HG03575 (cell line): ENCODE data around the gene EXD3.

Source experiments
- ATAC-seq: cut with Tn5 transposase; IDR thresholded peaks from one replicate; pipeline ENCODE4 v1.9.1; 2021; ENCODE audit not compliant: unreplicated experiment, insufficient number of reproducible peaks, low FRiP score; ENCODE audit errors: extremely low read depth

Gene EXD3

DNA sequence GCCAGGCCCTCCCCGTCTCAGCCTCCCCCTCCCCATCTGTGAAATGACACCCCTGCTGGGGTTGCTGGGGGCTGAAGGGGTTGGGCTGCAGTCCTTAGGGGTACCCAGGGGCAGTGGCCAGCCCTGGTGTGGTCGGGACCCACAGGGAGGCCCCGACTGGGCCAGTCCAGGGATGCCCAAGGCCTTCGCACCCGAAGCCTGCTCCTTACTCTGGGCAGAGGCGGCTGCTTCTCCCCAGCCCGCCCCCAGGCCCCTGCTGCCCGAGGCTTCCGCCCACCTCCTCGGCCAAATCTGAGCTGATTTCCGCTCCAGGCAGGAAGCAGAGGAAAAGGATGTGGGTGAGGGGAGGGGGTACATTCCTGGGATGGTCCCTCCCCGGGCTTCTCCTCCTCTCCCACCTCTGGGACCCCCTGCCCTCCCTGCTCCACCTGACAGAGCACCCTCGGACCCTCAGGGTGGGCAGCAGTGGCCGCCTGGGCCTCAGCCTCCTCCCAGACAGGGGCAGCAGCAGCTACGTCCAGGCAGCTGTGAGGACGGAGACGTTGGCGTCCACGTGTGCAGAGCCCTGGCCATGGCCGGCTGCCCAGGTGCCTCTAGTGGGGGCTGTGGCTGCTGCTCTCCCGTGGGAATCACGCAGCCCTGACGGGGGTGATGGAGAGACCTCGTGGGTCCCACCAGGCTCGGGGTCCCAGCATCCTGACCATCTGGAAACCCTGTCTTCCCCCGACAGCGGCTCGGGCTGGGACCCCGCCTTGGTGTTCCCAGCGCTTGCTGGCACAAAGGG is 116.7 kb downstream of the EXD3 start:
- no peak for ATAC-seq

DNA sequence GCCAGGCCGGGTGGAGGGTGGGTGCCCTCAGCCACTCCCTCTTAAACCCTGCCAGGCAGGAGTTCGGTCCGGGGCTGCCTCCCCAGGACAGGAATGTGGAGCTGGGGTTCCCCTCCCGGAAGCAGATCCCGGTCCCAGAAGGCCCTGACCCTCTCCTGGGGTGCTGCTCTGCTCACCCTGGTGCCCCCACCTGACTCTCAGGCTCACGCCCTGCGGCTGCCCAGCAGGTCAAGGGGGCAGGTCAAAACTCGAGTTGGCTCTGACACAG is 117.2 kb downstream of the EXD3 start:
- no peak for ATAC-seq

DNA sequence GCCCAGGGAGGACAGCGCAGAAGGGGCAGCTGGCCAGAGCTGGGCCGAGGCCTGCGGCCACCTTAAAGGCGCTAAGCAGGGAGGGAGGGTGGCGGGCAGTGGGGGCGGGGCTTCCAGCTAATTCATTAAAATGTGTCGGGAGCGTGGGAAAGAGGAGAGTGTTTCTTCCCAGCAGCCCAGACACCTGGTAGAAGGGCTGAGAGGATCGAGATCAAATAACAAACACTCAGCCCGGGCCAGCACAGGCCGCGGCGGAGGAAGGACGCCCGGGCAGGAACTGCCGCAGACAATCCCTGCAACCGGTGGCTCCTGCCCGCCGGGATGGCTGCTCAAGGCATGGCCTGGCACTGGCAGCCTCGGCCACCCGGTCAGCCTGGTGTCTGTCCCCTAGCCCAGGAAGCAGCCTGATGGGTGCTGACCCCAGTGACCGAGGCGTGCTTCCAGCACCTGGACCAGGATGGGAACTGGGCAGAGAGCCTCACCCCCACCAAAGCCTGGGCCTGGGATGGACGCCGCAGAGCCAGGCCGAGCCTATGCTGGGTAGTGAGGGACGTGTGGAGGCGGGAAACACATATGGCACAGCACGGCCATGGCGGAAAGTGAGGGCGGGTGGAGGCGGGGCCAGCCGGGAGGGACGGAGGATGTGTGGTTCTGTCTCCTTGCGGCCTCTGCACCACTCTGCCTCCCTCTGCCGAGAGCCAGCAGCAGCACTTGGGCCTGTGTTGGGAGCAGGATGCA is 117.7 kb downstream of the EXD3 start:
- no peak for ATAC-seq

DNA sequence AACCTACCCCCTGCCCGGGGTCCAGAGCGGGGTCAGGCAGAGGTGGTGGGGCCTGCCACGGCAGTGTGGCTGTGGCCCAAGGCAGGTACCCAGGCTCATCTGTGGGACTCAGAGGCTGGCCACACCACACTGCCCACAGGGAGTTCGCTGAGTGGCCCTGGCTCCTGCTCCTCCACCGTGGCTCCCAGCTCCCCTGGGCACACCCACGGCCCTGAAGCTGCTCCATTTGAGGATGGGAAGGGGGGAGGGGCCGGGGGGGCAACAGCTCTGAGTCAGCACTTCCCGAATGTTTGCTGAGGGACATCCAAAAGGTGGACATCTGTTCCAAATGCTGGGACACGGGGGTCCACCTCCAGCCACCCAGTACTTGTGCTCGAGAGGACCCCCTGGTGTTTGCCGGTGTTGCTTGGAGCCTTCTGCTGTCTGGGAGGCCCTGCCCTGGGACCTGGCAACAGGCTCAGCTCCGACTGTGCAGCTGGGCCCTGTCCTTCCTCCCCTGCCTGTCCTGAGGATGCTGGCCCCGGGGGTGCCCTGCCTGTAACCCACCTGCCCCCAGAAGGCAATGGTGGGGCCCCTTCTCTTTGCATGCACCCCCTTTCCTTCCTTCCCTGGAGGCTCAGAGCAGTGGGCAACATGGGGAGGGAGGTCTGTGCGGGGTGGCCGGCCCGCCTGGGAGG is 118.4 kb downstream of the EXD3 start:
- no peak for ATAC-seq

DNA sequence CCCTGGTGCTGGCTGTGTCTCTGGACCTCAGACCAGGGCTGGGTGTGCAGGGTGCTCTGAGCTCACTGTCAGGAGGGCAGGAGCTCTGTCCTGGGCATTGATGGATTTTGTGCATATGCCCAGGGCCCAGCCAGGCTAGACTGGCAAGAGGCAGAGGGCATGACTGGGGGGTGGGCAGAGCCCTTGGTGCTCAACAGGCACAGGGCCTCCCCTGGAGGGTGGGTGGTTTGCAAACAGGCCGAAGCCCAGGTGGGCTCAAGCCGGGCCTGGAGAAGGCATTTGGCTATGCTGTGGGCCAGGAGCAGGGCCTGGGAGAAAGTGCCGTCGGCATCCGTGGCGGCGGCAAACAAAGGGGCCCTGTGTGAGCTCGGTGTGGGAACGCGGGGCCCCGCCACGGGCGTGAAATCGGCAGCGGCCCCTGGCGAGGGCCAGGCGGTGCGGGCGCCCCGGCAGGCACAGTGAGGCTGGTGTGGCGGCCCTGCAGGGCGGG is 119.0 kb downstream of the EXD3 start:
- no peak for ATAC-seq

DNA sequence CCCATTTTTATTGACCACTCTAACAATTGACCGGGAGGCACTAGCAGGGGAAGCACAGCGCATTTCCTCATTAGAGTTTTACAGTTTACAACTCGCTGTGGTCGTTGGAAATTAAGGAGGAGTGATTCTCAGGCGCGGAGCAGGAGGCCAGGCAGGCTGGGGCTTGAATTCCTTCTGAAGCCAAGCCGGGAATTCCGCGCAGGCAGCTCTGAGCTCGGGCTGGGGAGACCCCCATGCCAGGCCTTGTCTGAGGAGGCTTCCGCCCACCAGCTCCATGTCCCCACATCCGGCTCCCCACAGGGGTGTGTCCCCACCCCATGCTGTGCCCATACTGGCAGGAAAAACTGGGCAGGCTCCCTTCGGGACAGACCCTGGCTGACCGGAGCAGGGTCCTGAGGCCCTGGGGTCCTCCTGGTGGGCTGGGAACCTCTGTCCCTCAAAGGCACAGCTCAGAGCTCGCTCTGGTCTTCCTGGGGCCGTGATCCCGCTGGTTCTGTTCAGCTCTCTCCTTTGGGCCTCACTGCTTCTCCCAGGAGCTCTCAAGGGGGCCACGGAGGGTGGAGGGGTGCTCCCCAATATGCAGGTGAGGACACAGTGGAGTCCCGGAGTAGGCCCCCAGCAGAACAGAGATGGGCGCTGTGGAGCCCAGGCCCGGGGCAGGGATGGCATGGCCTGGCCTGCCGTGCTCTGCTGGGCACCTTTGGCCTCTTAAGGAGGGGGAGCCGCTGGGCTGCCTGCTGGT is 119.6 kb downstream of the EXD3 start:
- no peak for ATAC-seq

DNA sequence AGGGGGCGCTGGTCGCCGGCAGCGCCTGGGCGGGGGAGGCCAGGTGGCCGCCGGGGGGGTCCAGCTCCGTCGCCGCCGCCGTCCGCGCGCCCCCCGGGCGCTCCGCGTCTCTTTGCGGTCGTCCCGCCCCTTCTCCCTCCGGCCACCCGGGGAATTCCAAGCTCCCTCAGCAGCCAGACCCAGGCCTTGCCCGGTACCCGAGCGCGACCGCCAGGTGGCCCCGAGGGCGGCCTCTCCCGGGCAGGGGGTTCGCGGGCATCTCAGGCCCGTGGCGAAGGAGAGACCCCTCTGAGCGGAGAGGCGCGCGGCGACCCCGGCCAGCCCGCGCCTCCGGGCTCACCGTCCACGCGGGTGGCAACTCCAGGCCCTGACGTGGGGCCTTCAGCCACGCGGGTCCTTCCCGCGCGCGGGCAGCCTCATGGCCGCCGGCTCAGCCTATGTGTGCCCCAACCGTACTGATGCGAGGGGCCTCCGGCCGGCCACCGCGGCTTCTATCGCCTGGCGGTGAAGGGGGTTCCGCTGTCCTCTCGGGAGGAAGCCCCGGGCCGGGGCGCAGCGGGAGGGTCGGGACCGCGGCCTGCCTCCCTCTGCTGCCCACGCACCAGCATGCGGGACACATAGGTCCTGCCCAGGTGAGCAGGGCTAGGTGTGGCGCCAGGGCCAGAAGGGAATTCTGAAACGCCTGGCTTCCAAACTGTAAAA is 120.4 kb downstream of the EXD3 start:
- ATAC-seq, result no peak

DNA sequence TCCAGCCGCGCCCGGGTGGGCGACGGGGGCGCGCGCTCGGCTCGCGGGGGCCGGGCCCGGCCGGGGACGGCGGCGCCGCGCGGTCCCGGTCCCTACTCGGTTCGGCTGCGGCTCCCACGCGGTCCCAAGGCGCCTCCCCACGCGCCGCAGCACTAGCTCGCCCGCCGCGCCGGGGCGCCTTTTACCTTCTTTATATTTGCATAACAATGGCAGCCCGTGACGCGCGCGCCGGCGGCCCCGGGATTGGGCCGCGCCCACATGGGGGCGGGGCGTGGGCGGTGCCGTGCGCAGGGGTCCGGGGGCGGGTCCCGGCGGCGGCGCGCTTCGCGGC is 120.9 kb downstream of the EXD3 start, which contains the start of gene NRARP:
NRARP (minus strand) TSS at position 154 of the 331 bp plus-strand sequence. CDS start 343 bp downstream, outside the sequence.
- ATAC-seq, result no peak

DNA sequence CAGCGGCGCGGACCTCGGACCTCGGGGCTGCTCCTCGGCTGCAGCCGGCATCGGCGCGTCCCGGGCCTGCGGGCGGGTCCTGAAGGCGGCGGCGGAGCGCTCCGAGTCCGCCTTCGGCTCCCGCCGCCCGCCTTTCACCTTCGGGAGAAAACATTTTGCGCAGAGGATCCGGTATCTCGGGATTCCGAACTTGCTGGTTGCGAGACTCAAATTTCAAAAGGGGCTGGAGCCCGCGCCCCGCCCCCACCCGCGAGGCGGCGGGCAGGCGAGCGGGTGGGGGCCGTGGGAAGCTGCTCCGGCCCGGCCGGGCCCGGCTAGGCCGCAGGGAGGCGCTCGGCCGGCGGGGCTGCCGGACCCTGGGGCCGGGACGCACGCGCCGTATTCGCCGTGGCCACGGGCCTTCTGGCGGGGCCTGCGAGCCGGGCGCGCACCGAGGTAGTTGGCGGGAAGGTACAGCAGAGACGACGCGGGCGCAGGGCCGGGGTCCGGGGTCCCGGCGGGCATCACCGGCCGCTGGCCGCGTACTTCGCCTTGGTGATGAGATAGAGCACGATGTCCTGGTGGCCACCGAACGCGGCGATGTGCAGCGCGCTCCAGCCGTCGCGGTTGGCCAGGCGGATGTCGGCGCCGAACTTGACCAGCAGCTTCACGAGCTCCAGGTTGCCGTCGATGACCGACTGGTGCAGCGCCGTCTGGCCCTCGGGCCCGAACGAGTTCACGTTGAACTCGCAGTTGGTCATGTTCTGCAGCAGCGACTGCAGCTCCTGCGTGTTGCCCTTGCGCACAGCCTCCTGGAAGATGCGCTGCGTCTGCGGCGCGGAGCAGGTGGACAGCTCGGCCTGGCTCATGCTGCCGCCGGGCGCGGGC is 121.6 kb downstream of the EXD3 start:
- ATAC-seq, result no peak

DNA sequence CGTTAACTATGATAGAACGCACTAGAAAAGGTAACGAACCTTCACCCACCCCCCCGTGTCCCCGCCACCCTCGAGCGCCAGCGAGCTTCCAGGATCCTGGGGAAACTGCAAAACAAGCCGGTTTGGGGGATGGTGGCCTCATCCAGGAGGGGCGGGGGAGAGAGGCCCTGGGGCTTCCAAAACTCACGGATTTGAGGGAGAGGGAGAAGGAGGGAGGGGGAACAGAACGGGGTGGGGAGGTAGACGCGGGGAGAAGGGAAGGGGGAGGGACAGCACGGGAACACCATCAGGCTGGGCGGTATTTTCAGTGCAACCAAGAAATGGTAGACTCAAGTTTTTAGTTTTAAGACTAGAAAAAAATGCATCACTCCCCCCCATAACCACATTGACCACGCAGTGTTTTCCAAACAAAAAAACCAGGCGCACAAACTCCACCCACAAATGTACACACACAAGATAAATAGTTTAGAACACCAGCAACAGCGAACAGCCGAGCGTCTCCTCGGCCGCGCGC is 122.3 kb downstream of the EXD3 start:
- ATAC-seq, result no peak

DNA sequence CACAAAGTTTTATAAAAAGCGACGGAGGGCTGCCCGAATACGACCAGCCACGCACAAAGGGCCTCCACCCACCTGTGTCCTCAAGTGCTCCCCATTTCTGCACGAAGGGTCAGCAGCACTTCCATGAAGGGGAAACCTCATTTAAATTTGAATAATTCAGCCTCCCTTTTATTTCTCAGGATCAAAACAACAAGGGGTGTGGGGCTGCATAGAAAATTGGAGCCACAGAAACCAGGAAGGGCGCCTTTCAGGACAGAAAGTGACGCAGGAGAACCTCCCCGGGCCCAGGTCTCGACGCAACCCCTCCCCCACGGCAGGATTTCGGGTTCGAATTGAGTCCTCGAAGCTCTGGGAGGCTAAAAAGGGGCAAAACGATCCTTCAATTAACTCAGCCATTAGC is 123.0 kb downstream of the EXD3 start:
- ATAC-seq, result no peak

DNA sequence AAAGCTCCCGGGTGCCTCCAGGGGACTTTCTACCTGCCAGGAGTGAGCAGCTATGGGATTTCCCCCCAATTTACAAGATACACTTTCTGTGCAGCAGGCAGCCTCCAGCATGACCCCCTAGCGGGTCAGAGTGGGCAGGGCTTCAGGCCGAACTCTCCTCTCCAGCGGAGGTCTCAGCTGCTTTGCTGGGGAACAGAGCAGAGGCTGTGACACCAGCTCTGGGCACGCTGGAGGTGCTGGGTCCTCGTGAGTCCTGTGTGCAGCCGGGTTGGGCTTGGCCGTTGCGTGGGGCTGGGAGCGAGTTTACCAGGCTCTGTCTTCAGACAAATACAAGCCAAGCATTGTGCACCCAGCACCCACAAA is 123.8 kb downstream of the EXD3 start:
- ATAC-seq, result no peak

DNA sequence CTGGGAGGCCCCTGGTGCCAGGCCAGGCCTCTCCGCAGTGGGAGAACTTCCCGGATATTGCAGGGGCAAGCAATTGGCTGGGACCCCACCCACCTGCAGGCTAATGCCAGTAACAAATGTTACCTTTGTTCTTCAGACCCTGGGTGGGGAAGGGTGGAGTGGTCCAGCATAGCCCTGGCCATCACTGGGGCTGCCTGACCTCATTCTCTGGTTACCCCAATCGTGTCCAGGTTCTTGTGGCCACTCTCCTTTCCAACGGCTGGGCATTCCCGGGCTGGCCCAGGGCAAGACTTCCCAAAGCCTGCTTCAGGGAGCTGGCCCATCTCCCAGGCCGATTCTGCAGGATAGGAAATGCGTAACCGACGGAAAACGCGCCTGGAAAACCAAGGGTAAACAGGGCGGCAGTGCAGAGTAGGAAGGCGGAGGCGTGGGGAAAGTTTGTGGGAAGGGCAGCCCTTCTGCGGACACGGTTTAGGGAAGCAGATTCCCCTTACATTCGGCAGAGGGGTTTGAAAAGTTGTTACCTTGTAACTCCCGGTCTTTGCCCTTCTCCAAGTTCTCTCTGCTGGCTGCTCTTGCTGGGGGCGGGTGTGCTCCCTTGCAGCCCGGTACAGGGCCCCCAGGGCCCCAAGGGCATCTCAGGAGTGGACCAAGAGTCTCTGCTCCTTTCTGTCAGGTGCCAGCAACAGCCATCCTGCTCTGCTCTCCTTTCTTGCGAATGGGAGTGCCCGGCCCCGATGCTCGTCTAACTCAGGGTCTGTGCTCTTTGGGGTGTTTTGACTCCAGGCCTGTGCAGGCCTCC is 124.4 kb downstream of the EXD3 start:
- ATAC-seq, result no peak

DNA sequence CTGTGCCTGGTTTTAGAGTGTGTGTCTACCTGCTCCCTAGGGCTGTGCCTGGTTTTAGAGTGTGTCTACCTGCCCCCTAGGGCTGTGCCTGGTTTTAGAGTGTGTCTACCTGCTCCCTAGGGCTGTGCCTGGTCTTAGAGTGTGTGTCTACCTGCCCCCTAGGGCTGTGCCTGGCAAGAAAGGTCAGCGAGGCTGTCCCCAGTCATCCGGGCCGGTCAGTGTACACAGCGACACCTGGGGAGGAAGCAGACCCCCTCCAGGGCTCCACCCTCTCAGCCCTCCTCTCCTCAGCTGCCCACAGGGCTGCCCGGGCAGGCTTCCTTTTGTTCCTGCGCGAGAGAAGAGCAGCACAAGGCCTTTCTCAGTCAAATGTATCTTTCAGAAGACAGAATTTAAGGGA is 125.0 kb downstream of the EXD3 start:
- ATAC-seq, result no peak

DNA sequence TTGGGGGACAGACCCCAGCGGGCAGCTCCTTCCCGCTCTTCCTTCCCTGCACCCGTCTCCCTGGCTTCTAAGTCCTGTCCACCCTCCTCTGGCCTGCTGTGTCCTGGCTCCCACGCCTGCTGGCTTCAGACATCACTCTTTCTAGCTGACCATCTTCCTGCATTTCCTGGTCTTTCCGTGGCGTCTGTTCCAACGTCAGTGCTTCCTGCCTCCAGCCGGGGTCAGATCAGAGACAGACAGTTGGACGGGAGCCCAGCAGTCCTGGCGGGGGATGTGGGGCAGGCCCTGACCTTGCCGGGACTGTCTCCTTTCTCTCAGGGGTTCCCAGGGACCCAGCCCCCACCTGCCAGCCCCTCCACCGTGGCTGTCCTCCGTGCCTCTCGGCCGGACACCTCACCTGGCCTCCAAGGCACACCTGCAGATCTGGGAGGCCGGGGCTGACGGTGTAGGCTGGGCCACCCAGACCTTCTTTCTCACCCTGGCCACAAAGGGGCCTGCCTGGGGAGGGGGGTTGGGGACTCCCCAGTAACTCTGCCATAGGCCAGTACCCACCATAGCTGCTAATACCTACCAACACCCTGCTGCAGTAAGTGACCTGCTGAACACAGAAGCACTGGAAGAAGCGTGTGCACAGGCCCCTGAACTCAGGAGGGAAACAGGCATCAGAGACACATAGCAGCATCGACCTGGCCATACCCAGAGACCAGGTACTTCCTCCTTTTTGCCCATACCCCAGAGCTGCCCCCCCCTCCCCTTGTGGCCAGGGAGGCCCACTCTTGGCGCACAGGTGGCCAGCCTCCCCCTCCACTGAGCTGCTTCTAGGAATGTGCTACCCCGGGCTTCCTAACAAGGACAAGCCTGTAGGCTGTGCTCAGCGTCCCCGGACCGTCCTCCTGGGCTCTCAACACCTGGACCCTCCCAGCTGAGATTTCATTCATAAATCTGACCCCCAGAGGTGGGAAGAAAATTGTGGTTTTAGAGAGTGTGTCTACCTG is 126.0 kb downstream of the EXD3 start:
- no peak for ATAC-seq
